SU-DHL-6 (cell line): ENCODE results near the gene RAP1GAP2.

Source experiments
- H2AFZ ChIP-seq: fragments of 200-600 bp; sonication (generic); 2 replicates; pipeline ENCODE4 v1.6.1; 2014; ENCODE audit warnings: low read depth, mild to moderate bottlenecking, moderate library complexity, mixed read lengths, antibody characterized with exemption, low read length; ENCODE audit not compliant: severe bottlenecking
- H3F3A ChIP-seq: fragments of 200-600 bp; shearing (Covaris generic); 2 replicates; pipeline ENCODE4 v1.6.0; 2016; ENCODE audit warnings: antibody characterized with exemption, mild to moderate bottlenecking; ENCODE audit not compliant: insufficient read depth
- H3K27ac ChIP-seq: fragments of 200-600 bp; sonication (generic); 2 replicates; pipeline ENCODE4 v1.5.1; 2016; ENCODE audit warnings: low read depth, mild to moderate bottlenecking, low read length, moderate library complexity, mixed read lengths
- H3K27me3 ChIP-seq: fragments of 200-600 bp; sonication (generic), shearing (Covaris generic); 2 replicates; pipeline ENCODE4 v1.6.0; 2014; ENCODE audit warnings: mild to moderate bottlenecking, low read length
- H3K36me3 ChIP-seq: fragments of 200-600 bp; sonication (generic); 2 replicates; pipeline ENCODE4 v1.6.1; 2014; ENCODE audit warnings: mild to moderate bottlenecking, low read length, mixed read lengths
- H3K4me2 ChIP-seq: fragments of 300-600, 200-600 bp; shearing (Covaris generic), sonication (generic); 2 replicates; pipeline ENCODE4 v1.6.0; 2014; ENCODE audit warnings: low read length, low read depth, mild to moderate bottlenecking; ENCODE audit not compliant: poor library complexity, severe bottlenecking
- H3K4me3 ChIP-seq: fragments of 200-600 bp; sonication (generic); 2 replicates; pipeline ENCODE4 v1.5.1; 2014; ENCODE audit warnings: antibody characterized with exemption, low read length, mild to moderate bottlenecking, mixed read lengths; ENCODE audit not compliant: insufficient read depth, poor library complexity, severe bottlenecking
- H3K79me2 ChIP-seq: fragments of 200-600 bp; sonication (generic); 2 replicates; pipeline ENCODE4 v1.6.1; 2014; ENCODE audit warnings: mild to moderate bottlenecking, low read length, moderate library complexity; ENCODE audit not compliant: insufficient read depth
- H3K9ac ChIP-seq: fragments of 200-600 bp; sonication (generic); 2 replicates; pipeline ENCODE4 v1.7.0; 2014; ENCODE audit warnings: mild to moderate bottlenecking, low read length
- H3K9me2 ChIP-seq: fragments of 200-600 bp; sonication (generic); replicated peaks from 2 replicates; pipeline ENCODE4 v1.6.1; 2014; ENCODE audit warnings: low read length; ENCODE audit not compliant: insufficient read depth
- H3K9me3 ChIP-seq: fragments of 200-600 bp; sonication (generic); 2 replicates; pipeline ENCODE4 v1.6.1; 2014; ENCODE audit warnings: low read length, mixed read lengths; ENCODE audit not compliant: insufficient read depth
- H4K20me1 ChIP-seq: fragments of 200-600 bp; sonication (generic); 2 replicates; pipeline ENCODE4 v1.6.1; 2014; ENCODE audit warnings: low read depth, mild to moderate bottlenecking, antibody characterized with exemption, low read length, moderate library complexity, mixed read lengths
- CTCF ChIP-seq: fragments of 200-600 bp; sonication (generic); IDR thresholded peaks from one replicate; pipeline ENCODE4 v1.5.1; 2017; ENCODE audit warnings: antibody characterized with exemption, mild to moderate bottlenecking, low read length, moderate library complexity; ENCODE audit not compliant: insufficient read depth, poor library complexity, severe bottlenecking
- EZH2phosphoT487 ChIP-seq: fragments of 200-600 bp; sonication (generic), shearing (Covaris generic); conservative IDR thresholded peaks from 2 replicates; pipeline ENCODE4 v1.6.1; 2018; ENCODE audit warnings: mild to moderate bottlenecking, antibody characterized with exemption, low read length, moderate library complexity, mixed read lengths

Gene RAP1GAP2

DNA sequence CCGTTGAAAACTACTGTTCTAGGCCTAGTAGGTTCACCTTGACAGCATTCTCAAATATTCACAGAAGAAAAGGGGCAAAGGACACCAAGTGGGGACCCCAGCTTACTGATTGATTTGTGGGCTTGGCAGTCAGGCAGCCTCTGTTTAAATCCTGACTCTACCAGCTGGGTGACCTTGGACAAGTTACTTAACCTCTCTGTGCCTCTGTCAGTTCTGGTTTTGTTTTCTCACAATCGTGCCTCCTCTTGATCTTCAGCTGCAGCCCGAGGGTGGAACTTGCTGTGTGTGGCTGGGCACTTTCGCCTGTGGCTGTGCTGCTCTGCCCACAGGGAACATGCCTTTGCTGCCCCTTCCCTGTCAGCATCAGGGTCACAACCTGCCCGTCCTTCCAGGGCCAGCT is 17.8 kb downstream of the RAP1GAP2 start:
- Histone ChIP-seq H3K27me3 (no peaks in the 10 kb centered on the region), H2AFZ (no peak overlapping the region), H3K27ac (no peak overlapping the region), H3K4me2 (no peak overlapping the region), H3K79me2 (no peaks in the 10 kb centered on the region), H3K9me2 (no peaks in the 10 kb centered on the region), H3K9me3 (no peaks in the 10 kb centered on the region), H3K36me3 (no peaks in the 10 kb centered on the region), H3K4me3 (no peak overlapping the region), H4K20me1 (no peaks in the 10 kb centered on the region), H3K9ac (no peak overlapping the region), H3F3A (no peaks in the 10 kb centered on the region)
- TF ChIP-seq EZH2phosphoT487 (no peak), CTCF (no peak)

- H3K9me2 ChIP-seq: no peaks in the 10 kb centered on the region
- H3K9ac ChIP-seq: no peak overlapping the region
- H3K4me2 ChIP-seq: peak overlapping the region; percentile 15
- no peaks in the 10 kb centered on the region for H3K9me3 ChIP-seq
- H3K79me2 ChIP-seq: no peaks in the 10 kb centered on the region
- no peaks in the 10 kb centered on the region for H3K27me3 ChIP-seq
- no peaks in the 10 kb centered on the region for H3K36me3 ChIP-seq
- H3K4me3 ChIP-seq: no peak overlapping the region
- TF ChIP-seq EZH2phosphoT487: no peak
- TF ChIP-seq CTCF: no peak
- no peaks in the 10 kb centered on the region for H3F3A ChIP-seq
- H4K20me1 ChIP-seq: no peaks in the 10 kb centered on the region
- H3K27ac ChIP-seq: no peak overlapping the region
- no peak overlapping the region for H2AFZ ChIP-seq
Observed at GRCh38 chr17:2814481-2815341, 18.5 kb downstream of the RAP1GAP2 start.

- H3K4me3 ChIP-seq: no peak overlapping the region
- H3K9me3 ChIP-seq: no peaks in the 10 kb centered on the region
- H3K9me2 ChIP-seq: no peaks in the 10 kb centered on the region
- no peaks in the 10 kb centered on the region for H3K79me2 ChIP-seq
- no peaks in the 10 kb centered on the region for H4K20me1 ChIP-seq
- no peak overlapping the region for H3K27ac ChIP-seq
- H3K36me3 ChIP-seq: no peaks in the 10 kb centered on the region
- H3K9ac ChIP-seq: no peak overlapping the region
- H3K4me2 ChIP-seq: no peak overlapping the region
- no peaks in the 10 kb centered on the region for H3K27me3 ChIP-seq
- TF ChIP-seq EZH2phosphoT487 (no peak), CTCF (no peak)
- no peaks in the 10 kb centered on the region for H3F3A ChIP-seq
- H2AFZ ChIP-seq: no peak overlapping the region
Observed at GRCh38 chr17:2815781-2816185, 19.5 kb downstream of the RAP1GAP2 start.
